H1 (cell line): ENCODE results near the gene CYP1A1. TPM values are rescaled to one million over a fixed set of nuclear protein-coding genes. Genes with fewer than 3 reads are reported as not detected.

Source experiments
- MAFK ChIP-seq: IDR thresholded peaks from 2 replicates; pipeline ENCODE4 v1.6.1; 2012; ENCODE audit warnings: low read depth, mild to moderate bottlenecking, improper control_type of control experiment, low read length
- RNF2 ChIP-seq: fragments of 200-900, 300-1000 bp; sonication (generic); IDR thresholded peaks from 2 replicates; pipeline ENCODE4 v1.7.1; 2016; ENCODE audit warnings: borderline replicate concordance, low read depth, mild to moderate bottlenecking, antibody characterized with exemption, low read length; ENCODE audit not compliant: poor library complexity, severe bottlenecking; ENCODE audit errors: missing control alignments
- polyA plus RNA-seq, 7 experiments: library from polyadenylated mRNA; depleted of rRNA in 3 of 7; stranded (reverse) in 5 of 7; unstranded in 2 of 7; fragments of >200 nt in 5 of 7; fragments of 200-250 nt in 2 of 7; gene quantifications; 1 replicate in 5 of 7; 2 replicates in 1 of 7; 4 replicates in 1 of 7; pipeline versions ENCODE4 v1.2.1 to v1.2.3, GENCODE V29; 2011 to 2013; ENCODE audit warnings: missing spikeins in 2 of 7, mixed read lengths in 2 of 7
- total RNA-seq: library from RNA; stranded (reverse); fragmentation: NEBNext Ultra II Directional; extraction: Animal tissue kit (Norgen Biotek cat#: 25700); gene quantifications from 2 replicates; pipeline ENCODE4 v1.2.1, GENCODE V29; 2021

The CYP1A1 gene
- total and polyA plus RNA-seq, 2 of the 8 experiments (the other 6 are each of a cell fraction or from before 2014, with no cell fraction given): 0.32 to 0.35 TPM

- TF ChIP-seq RNF2 (no peak), MAFK (no peak)
These were observed at the start of gene CYP1A1 (continued) for GRCh38 chr15:74725225-74725774.
